Endothelial cell of hepatic sinusoid (primary cell): ENCODE results near the gene ATCAY.

Source experiments
- in situ Hi-C: cut with HindIII; loops from 2 replicates; pipeline ENCODE4 v1.10.0; 2017; ENCODE audit warnings: low sequenced_read_pairs

ATCAY gene

GRCh38 chr19:3880471-3881271, at the start of gene ATCAY:
ATCAY (plus strand) TSS chr19:3880685; CDS start chr19:3885768, 5,083 bp downstream.
- in situ Hi-C loops, result no loop called here

GRCh38 chr19:3831601-3832000, 48.9 kb upstream of the ATCAY start:
- in situ Hi-C loops, result no loop called here

GRCh38 chr19:3832001-3832400, 48.5 kb upstream of the ATCAY start:
- in situ Hi-C loops, result no loop called here

- in situ Hi-C loops, result no loop called here
Observed at GRCh38 chr19:3833578-3834348, 46.7 kb upstream of the ATCAY start.

- in situ Hi-C loops, result no loop called here
Observed at GRCh38 chr19:3834349-3835054, 46.0 kb upstream of the ATCAY start.

- in situ Hi-C loops, result no loop called here
Observed at GRCh38 chr19:3835055-3835435, 45.4 kb upstream of the ATCAY start.

- in situ Hi-C loops, result no loop called here
Observed at GRCh38 chr19:3836887-3837286, 43.6 kb upstream of the ATCAY start.

- in situ Hi-C loops, result no loop called here
Observed at GRCh38 chr19:3837332-3837731, 43.2 kb upstream of the ATCAY start.

- in situ Hi-C loops, result no loop called here
Observed at GRCh38 chr19:3837922-3838321, 42.6 kb upstream of the ATCAY start.

- in situ Hi-C loops, result no loop called here
Observed at GRCh38 chr19:3838661-3839060, 41.8 kb upstream of the ATCAY start.

- in situ Hi-C loops, result no loop called here
Observed at GRCh38 chr19:3839941-3840340, 40.5 kb upstream of the ATCAY start.

- in situ Hi-C loops, result no loop called here
Observed at GRCh38 chr19:3840804-3841203, 39.7 kb upstream of the ATCAY start.

GRCh38 chr19:3842948-3843347, 37.5 kb upstream of the ATCAY start:
- in situ Hi-C loops, result no loop called here

- in situ Hi-C loops, result no loop called here
Observed at GRCh38 chr19:3844596-3844995, 35.9 kb upstream of the ATCAY start.

GRCh38 chr19:3849092-3849491, 31.4 kb upstream of the ATCAY start:
- in situ Hi-C loops, result no loop called here

- in situ Hi-C loops, result loop anchor here (5.0 kb wide), 1 partner anchor 72 kb away; no protein-coding TSS in a partner anchor
Observed at GRCh38 chr19:3849787-3850186, 30.7 kb upstream of the ATCAY start.

- in situ Hi-C loops, result loop anchor here (5.0 kb wide), 1 partner anchor 73 kb away; no protein-coding TSS in a partner anchor
Observed at GRCh38 chr19:3850320-3850972, 30.0 kb upstream of the ATCAY start.

- in situ Hi-C loops, result loop anchor here (5.0 kb wide), 1 partner anchor 74 kb away; no protein-coding TSS in a partner anchor
Observed at GRCh38 chr19:3851254-3852176, 29.0 kb upstream of the ATCAY start.

GRCh38 chr19:3852177-3852511, 28.3 kb upstream of the ATCAY start:
- in situ Hi-C loops, result loop anchor here (5.0 kb wide), 1 partner anchor 75 kb away; no protein-coding TSS in a partner anchor
